Breast epithelium (tissue), 4 donors: Measurements from ENCODE around the gene CBX8. TPM values are rescaled to one million over a fixed set of nuclear protein-coding genes. Genes with fewer than 3 reads are reported as not detected.
A peak's percentile ranks its signal among the peaks of the same experiment; 100 is the strongest.

Source experiments
- DNase-seq, 2 donors: peaks; one replicate each; pipeline ENCODE4 v3.0.0-alpha.2; 2019; ENCODE audit warnings: low spot score in 2 of 2
- H3K27ac ChIP-seq, 2 donors: fragments of 200-600 bp; sonication (generic) in 1 of 2; one replicate each; pipeline ENCODE4 v1.5.1; 2016 to 2019; ENCODE audit warnings: mild to moderate bottlenecking in 1 of 2
- H3K27me3 ChIP-seq, 2 donors: fragments of 200-600 bp; sonication (generic) in 1 of 2; one replicate each; pipeline versions ENCODE4 v1.5.1 to v1.6.0; 2017 to 2019; ENCODE audit warnings: control low read depth in 1 of 2, mild to moderate bottlenecking in 1 of 2
- H3K36me3 ChIP-seq: fragments of 200-600 bp; one replicate; pipeline ENCODE4 v1.5.1; 2019
- H3K4me1 ChIP-seq, 2 donors: fragments of 200-600 bp; sonication (generic); one replicate each; pipeline ENCODE4 v1.5.1; 2016 to 2019; ENCODE audit warnings: control low read depth in 1 of 2
- H3K4me3 ChIP-seq, 3 donors: fragments of 200-600 bp; sonication (generic); 1 replicate in 2 of 3; 2 replicates in 1 of 3; pipeline ENCODE4 v1.5.1; 2016 to 2019; ENCODE audit warnings: mild to moderate bottlenecking in 3 of 3, moderate library complexity in 2 of 3
- H3K9me3 ChIP-seq, 2 donors: fragments of 200-600 bp; sonication (generic) in 1 of 2; one replicate each; pipeline ENCODE4 v1.5.1; 2016 to 2019; ENCODE audit warnings: control low read depth in 1 of 2
- POLR2A ChIP-seq: fragments of 450-650 bp; IDR thresholded peaks from one replicate; pipeline ENCODE4 v1.6.1; 2016; ENCODE audit warnings: antibody characterized with exemption, mild to moderate bottlenecking, moderate library complexity
- POLR2AphosphoS5 ChIP-seq, 3 donors: sonication (generic); formaldehyde crosslinking; IDR thresholded peaks; one replicate each; pipeline ENCODE4 v1.6.1; 2017; ENCODE audit warnings: antibody characterized with exemption in 3 of 3
- intact Hi-C: fragments of 100-400 bp; cut with DNase I; formaldehyde crosslinking; loops from one replicate; pipeline ENCODE4 v1.15.1; 2023; ENCODE audit warnings: low total_unique reads
- total RNA-seq, 3 donors: library from RNA; depleted of rRNA; stranded (reverse); fragments of >200 nt; gene quantifications; one replicate each; pipeline ENCODE4 v1.1.0, GENCODE V29; 2016
- TF ChIP-seq, protein P1 (sequence below), 3 donors: fragments of 450-650 bp; IDR thresholded peaks; one replicate each; pipeline ENCODE4 v1.5.1; 2016 to 2017; ENCODE audit warnings: antibody characterized with exemption in 3 of 3, mild to moderate bottlenecking in 3 of 3, moderate library complexity in 3 of 3

The CBX8 gene
- total RNA-seq, 3 donors from 2014 or later = 1.9 to 9.2 (median 6.7) TPM

DNA sequence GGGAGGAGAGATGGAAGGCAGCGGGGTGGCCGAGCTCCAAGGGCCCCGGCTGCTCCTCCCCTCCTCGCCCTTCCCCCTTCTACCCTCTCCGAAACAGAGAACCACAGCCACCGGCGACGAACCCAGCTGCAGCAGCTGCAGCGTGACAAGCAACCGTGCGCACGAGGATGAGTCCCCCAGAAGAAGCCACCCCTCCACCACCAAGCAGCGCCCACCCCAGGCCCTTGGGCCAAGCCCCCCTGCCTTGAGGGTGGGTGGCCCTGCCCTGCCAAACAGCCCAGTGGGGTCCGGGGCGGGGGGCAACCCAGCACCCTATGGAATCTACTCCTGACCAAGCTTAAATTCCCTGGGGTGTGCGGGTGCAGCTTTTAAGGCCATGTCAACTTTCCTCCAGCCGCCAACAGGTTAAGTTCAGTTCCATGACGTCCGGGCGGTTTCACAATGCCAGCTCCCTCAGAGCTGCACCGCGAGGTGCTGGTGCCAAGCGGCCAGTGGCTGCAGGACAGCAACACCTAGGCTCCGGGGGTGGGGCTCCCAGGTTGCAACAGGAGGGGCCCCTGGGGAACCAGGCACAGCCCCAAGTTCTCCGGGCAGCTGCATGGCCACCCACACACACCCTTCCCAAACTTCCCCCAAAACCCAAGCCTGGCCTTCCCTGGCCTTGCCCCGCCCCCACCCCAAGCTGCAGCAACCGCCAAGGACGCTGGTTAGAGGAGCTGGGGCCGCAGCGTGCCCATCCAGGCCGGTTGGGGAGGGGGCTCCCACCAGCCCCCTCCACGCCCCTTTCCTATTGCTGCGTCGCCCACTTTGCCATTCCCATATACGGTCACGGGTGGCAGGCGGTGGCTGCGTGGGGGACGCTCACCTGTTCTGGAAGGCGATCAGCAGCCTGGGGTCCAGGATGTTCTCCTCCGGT, 40.4 kb upstream of the CBX8 start:
- peaks cover 23 to 45% of the 10 kb centered on the region in 2 donors for H3K4me1 ChIP-seq
- peaks cover 8 to 25% of the 10 kb centered on the region in 2 donors for H3K27me3 ChIP-seq
- TF ChIP-seq, protein P1, sequence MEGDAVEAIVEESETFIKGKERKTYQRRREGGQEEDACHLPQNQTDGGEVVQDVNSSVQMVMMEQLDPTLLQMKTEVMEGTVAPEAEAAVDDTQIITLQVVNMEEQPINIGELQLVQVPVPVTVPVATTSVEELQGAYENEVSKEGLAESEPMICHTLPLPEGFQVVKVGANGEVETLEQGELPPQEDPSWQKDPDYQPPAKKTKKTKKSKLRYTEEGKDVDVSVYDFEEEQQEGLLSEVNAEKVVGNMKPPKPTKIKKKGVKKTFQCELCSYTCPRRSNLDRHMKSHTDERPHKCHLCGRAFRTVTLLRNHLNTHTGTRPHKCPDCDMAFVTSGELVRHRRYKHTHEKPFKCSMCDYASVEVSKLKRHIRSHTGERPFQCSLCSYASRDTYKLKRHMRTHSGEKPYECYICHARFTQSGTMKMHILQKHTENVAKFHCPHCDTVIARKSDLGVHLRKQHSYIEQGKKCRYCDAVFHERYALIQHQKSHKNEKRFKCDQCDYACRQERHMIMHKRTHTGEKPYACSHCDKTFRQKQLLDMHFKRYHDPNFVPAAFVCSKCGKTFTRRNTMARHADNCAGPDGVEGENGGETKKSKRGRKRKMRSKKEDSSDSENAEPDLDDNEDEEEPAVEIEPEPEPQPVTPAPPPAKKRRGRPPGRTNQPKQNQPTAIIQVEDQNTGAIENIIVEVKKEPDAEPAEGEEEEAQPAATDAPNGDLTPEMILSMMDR (IDR thresholded peaks at IDR 0.05) = peak in 2 of 3 donors; percentile 9 to 32
- TF ChIP-seq POLR2AphosphoS5 (IDR thresholded peaks at IDR 0.05) (peak in 2 of 3 donors; percentile 22 to 59), POLR2A (no peak)
- DNase-seq = peak; percentile 89 to 91
- no peaks in the 10 kb centered on the region for H3K9me3 ChIP-seq
- H3K4me3 ChIP-seq = peak overlapping the region; percentile 74 to 96 (median 80)
- H3K36me3 ChIP-seq = no peaks in the 10 kb centered on the region
- peak overlapping the region; percentile 62 to 92 for H3K27ac ChIP-seq
- intact Hi-C loops = loop anchor here (5.0 kb wide), 1 partner anchor 1550 kb away; no protein-coding TSS in a partner anchor

DNA sequence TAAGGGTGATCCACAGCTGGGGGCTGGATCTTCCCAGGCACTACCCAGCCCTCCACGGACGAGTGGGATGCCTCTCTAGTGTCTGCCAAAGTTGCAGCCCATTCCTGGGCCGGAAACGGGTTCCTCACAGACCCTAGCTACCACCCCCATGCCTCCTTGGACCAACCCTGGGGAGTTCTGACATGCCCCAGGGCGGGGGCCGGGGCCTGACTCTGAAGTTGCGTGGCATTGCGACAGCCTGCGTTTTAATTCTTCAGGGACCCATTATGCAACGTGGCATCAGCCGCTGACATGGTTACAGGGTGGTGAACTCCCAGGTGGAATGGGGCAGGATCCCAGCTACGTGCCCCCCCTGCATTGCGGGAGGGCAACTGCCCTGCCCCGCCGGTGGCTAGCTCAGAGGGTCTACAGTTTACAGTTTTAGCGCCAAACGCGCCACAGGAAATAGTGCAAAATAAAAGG, 39.7 kb upstream of the CBX8 start:
- Histone ChIP-seq H3K4me1 (peaks cover 29 to 52% of the 10 kb centered on the region in 2 donors), H3K36me3 (no peaks in the 10 kb centered on the region), H3K9me3 (no peaks in the 10 kb centered on the region), H3K27me3 (peaks cover 2 to 18% of the 10 kb centered on the region in 2 donors), H3K27ac (peak overlapping the region; percentile 62 to 92), H3K4me3 (peak overlapping the region; percentile 74 to 96 (median 80))
- DNase-seq = no peak
- intact Hi-C loops = loop anchor here (5.0 kb wide), 1 partner anchor 1551 kb away; no protein-coding TSS in a partner anchor
- TF ChIP-seq POLR2A (no peak), POLR2AphosphoS5 (IDR thresholded peaks at IDR 0.05) (no peak)
- TF ChIP-seq, protein P1 (IDR thresholded peaks at IDR 0.05) = no peak

DNA sequence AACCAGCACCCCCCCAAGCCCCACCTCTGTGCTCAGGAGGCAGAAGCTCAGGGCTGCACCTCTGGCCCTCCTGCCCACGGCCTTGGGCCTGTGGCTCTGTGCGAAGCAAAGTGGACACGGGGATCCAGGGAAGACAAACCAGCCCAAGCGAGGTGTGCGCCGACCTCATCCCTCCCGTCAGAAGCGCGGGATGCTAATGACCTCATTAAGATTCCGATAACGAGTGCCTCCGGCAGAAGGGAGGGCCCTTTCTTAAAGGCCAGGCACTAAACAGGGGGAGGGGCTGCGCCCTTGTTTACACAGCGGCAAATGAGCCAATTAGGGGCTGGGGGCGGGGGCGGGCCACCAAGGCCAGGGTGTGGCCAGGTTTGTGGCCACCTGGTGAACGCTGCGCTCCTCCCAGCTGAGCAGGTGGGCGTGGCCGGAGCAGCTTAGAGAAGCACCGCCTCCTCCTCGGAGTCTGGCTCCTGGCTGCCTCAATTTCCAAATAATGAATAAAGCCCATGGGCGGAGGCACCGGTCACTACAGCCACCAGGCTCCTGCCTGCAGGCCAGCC, 39.2 kb upstream of the CBX8 start:
- Histone ChIP-seq H3K4me3 (peak overlapping the region in 2 of 3 donors; percentile 80 to 96), H3K36me3 (no peaks in the 10 kb centered on the region), H3K4me1 (peaks cover 29 to 53% of the 10 kb centered on the region in 2 donors), H3K27me3 (peaks cover 0 to 13% of the 10 kb centered on the region in 2 donors), H3K9me3 (no peaks in the 10 kb centered on the region), H3K27ac (peak overlapping the region in 1 of 2 donors; percentile 92)
- peak in 1 of 2 donors; percentile 83 for DNase-seq
- TF ChIP-seq POLR2AphosphoS5 (IDR thresholded peaks at IDR 0.05) = no peak
- TF ChIP-seq, protein P1 (IDR thresholded peaks at IDR 0.05) = no peak
- TF ChIP-seq POLR2A = no peak
- intact Hi-C loops = loop anchor here (5.0 kb wide), 1 partner anchor 1551 kb away; no protein-coding TSS in a partner anchor

DNA sequence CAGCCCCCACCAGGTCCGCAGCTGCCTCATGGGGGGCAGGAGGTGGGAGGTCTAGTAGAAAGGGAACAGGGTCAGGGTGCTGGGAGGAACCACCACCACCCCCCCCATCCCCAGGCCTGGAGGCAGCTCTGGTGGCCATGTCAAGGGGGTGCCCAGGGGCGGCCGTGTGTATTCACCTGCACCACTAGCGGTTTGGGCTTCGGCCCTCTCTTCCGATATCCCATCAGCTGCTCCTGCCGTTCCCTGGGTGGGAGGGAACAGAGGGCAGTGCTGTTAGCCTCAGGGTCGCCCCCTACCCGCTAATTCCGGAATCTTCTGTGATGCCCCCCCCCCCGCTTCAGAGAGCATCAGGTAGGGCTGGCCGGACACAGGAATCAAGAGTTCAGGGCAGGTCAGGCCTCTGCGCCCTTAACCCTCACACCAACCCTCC, 38.6 kb upstream of the CBX8 start:
- H3K4me1 ChIP-seq = peaks cover 29 to 48% of the 10 kb centered on the region in 2 donors
- H3K36me3 ChIP-seq = no peaks in the 10 kb centered on the region
- H3K4me3 ChIP-seq = peak overlapping the region in 1 of 3 donors; percentile 96
- no peak for DNase-seq
- H3K27me3 ChIP-seq = peaks cover 0 to 8% of the 10 kb centered on the region in 2 donors
- intact Hi-C loops = loop anchor here (5.0 kb wide), 1 partner anchor 1552 kb away; no protein-coding TSS in a partner anchor
- TF ChIP-seq POLR2AphosphoS5 (IDR thresholded peaks at IDR 0.05) (no peak), POLR2A (no peak)
- TF ChIP-seq, protein P1 (IDR thresholded peaks at IDR 0.05) = no peak
- no peak overlapping the region for H3K27ac ChIP-seq
- no peaks in the 10 kb centered on the region for H3K9me3 ChIP-seq
